Hematopoietic multipotent progenitor cell (in vitro differentiated cells): ENCODE data around the gene HMCN2. TPM values are rescaled to one million over a fixed set of nuclear protein-coding genes. Genes with fewer than 3 reads are reported as not detected.

Experiments
- DNase-seq, 3 donors: peaks; one replicate each; pipeline ENCODE4 v3.0.0-alpha.2; 2011 to 2015; ENCODE audit warnings: low read depth in 2 of 3, low spot score in 2 of 3
- total RNA-seq: library from RNA; depleted of rRNA; stranded (reverse); fragments of >200 nt; gene quantifications from one replicate; pipeline ENCODE4 v1.2.3, GENCODE V29; 2012

Gene HMCN2
- total RNA-seq, 1 donor, result under 0.01 TPM

GRCh38 chr9:130341839-130342713 is 76.5 kb downstream of the HMCN2 start:
- no peak for DNase-seq

- DNase-seq, result no peak
These were observed 77.1 kb downstream of the HMCN2 start for GRCh38 chr9:130342714-130343085.

GRCh38 chr9:130343445-130343918 is 77.9 kb downstream of the HMCN2 start:
- peak in 1 of 3 donors; percentile 22 for DNase-seq

- no peak for DNase-seq
These were observed 78.8 kb downstream of the HMCN2 start for GRCh38 chr9:130344366-130344765.

GRCh38 chr9:130345009-130345896 is 79.7 kb downstream of the HMCN2 start:
- DNase-seq, result no peak

GRCh38 chr9:130345897-130346385 is 80.4 kb downstream of the HMCN2 start:
- no peak for DNase-seq

- DNase-seq, result no peak
These were observed 80.9 kb downstream of the HMCN2 start for GRCh38 chr9:130346431-130346830.

- no peak for DNase-seq
These were observed 81.5 kb downstream of the HMCN2 start for GRCh38 chr9:130347036-130347435.

- no peak for DNase-seq
These were observed 82.4 kb downstream of the HMCN2 start for GRCh38 chr9:130347931-130348330.

DNA sequence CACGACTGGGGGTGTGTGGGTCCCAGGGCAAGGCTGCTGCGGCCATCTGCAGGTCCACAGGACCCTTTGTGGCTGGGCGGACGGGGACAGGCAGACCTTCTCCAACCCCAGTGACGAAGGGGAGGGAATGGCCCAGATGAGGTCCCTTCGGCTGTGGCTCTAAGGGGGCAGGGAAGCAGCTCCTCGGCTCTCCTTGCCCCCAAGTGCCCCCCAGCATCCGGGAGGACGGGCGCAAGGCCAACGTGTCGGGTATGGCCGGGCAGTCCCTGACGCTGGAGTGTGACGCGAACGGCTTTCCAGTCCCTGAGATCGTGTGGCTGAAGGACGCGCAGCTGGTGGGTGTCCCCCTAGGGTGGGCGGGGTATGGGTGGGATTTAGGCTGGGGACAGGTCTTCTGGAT is 82.8 kb downstream of the HMCN2 start:
- no peak for DNase-seq

GRCh38 chr9:130348881-130349280 is 83.3 kb downstream of the HMCN2 start:
- no peak for DNase-seq

GRCh38 chr9:130349398-130349797 is 83.8 kb downstream of the HMCN2 start:
- no peak for DNase-seq

- DNase-seq, result no peak
These were observed 85.8 kb downstream of the HMCN2 start for GRCh38 chr9:130351343-130351742.

DNA sequence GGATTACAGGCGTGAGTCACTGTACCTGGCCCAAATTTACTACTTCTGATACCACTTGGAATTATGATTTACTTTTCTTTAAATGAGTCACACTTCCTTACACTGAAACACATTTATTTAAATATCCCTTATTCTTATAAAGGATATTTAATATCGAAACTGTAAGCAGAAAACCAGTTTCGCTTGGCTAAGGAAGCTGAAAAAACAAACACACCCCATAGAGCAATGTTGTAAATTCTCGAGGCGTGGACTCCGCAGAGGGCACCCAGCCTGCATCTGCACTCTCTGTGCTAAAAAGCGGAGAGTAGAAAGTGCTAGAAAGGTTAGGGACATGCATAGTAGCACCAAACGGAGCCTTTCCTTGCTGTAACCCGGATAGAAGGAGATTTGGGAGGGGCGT is 86.5 kb downstream of the HMCN2 start:
- DNase-seq, result no peak

DNA sequence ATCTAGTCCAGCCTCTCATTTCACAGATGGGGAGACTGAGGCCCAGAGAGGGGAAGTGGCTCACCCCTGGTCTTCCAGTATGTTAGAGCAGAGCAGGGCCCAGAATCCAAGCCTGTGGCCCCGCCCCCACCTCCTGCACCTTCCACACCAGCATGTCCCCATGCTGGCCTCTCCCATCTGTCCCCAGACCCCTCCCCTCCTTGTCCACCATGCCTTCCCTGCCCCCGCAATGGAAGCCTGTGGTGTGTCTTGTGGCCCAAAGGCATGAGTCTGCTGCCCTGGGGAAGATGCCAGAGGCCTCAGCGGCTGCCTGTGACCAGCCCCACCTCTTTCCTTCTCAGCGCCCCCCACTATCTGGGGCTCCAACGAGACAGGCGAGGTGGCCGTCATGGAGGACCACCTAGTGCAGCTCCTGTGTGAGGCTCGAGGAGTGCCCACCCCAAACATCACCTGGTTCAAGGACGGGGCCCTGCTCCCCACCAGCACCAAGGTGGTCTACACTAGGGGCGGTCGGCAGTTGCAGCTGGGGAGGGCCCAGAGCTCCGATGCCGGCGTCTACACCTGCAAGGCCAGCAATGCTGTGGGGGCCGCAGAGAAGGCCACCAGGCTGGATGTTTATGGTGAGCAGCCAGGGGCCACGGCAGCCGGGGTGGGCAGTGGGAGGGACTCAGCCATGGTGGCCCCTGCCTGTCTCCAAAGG is 87.2 kb downstream of the HMCN2 start:
- DNase-seq, result no peak

- DNase-seq, result no peak
These were observed 88.8 kb downstream of the HMCN2 start for GRCh38 chr9:130354378-130354777.

DNA sequence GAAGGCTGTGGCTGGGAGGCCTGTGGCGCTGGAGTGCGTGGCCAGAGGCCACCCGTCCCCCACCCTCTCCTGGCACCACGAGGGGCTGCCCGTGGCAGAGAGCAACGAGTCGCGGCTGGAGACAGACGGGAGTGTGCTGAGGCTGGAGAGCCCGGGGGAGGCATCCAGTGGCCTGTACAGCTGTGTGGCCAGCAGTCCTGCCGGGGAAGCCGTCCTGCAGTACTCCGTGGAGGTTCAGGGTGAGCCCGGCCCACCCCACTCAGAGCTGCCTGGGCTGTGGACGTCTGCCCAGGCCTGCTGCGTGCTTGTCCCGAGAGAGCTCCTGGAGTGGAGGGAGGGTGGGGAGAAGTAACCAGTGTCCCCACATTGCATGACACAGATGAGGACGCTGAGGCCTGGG is 89.2 kb downstream of the HMCN2 start:
- no peak for DNase-seq

GRCh38 chr9:130356033-130356432 is 90.5 kb downstream of the HMCN2 start:
- DNase-seq, result no peak

DNA sequence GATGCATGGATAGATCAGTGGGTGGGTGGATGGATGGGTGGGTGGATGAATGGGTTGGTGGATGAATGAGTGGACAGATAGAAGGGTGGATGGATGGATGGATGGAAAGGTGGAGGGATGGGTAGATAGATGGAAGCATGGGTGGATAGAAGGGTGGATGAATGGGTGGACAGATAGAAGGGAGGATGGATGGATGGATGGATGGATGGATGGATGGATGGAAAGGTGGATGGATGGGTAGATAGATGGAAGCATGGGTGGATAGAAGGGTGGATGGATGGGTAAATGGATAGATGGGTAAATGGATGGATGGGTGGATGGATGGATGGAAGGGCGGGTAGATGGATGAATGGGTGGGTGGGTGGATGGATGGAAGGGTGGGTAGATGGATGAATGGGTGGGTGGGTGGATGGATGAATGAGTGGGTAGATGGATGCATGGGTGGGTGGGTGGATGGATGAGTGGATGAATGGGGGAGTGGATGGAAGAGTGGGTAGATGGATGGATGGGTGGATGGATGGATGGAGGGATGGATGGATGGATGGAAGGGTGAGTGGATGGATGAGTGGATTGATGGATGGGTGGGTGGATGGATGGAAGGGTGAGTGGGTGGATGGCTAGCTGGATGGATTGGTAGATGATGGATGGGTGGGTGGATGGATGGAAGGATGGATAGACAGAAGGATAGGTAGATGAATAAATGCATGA is 91.5 kb downstream of the HMCN2 start:
- DNase-seq, result no peak

- no peak for DNase-seq
These were observed 93.4 kb downstream of the HMCN2 start for GRCh38 chr9:130358928-130359327.
